GM23338 (cell line): ENCODE measurements around the gene FRMPD1. TPM values are rescaled to one million over a fixed set of nuclear protein-coding genes. Genes with fewer than 3 reads are reported as not detected.

Experiments
- ATAC-seq: fragments of 200-7000 bp; cut with Tn5 transposase; 3 replicates; pipeline ENCODE4 v1.9.1; 2020
- DNase-seq: peaks from one replicate; pipeline ENCODE4 v3.0.0-alpha.2; 2015; ENCODE audit warnings: low spot score
- H2AFZ ChIP-seq: fragments of 200-600 bp; sonication (generic); 2 replicates; pipeline ENCODE4 v1.8.0; 2016; ENCODE audit warnings: antibody characterized with exemption, mild to moderate bottlenecking, moderate library complexity
- H3F3A ChIP-seq: fragments of 200-600 bp; sonication (generic); replicated peaks from 2 replicates; pipeline ENCODE4 v1.8.0; 2017; ENCODE audit warnings: antibody characterized with exemption, mixed run types, low read depth
- H3K27ac ChIP-seq: fragments of 200-600 bp; sonication (generic); 2 replicates; pipeline ENCODE4 v1.6.1; 2016; ENCODE audit warnings: low read depth
- H3K27me3 ChIP-seq: fragments of 200-600 bp; sonication (generic); 2 replicates; pipeline ENCODE4 v1.8.0; 2016; ENCODE audit warnings: mild to moderate bottlenecking, mixed run types, moderate library complexity; ENCODE audit not compliant: insufficient read depth
- H3K36me3 ChIP-seq: fragments of 200-600 bp; sonication (generic); 2 replicates; pipeline ENCODE4 v1.8.0; 2016; ENCODE audit warnings: mild to moderate bottlenecking; ENCODE audit not compliant: insufficient read depth
- H3K4me1 ChIP-seq: fragments of 200-600 bp; sonication (generic); 2 replicates; pipeline ENCODE4 v1.8.0; 2016; ENCODE audit warnings: mild to moderate bottlenecking, moderate library complexity; ENCODE audit not compliant: insufficient read depth
- H3K4me2 ChIP-seq: fragments of 200-600 bp; sonication (generic); 2 replicates; pipeline ENCODE4 v1.7.1; 2017; ENCODE audit warnings: mixed run types
- H3K4me3 ChIP-seq: fragments of 200-600 bp; sonication (generic); 2 replicates; pipeline ENCODE4 v1.6.1; 2016; ENCODE audit warnings: mixed run types
- H3K79me2 ChIP-seq: fragments of 200-600 bp; sonication (generic); replicated peaks from 2 replicates; pipeline ENCODE4 v1.8.0; 2017; ENCODE audit warnings: mild to moderate bottlenecking; ENCODE audit not compliant: insufficient read depth
- H3K9me2 ChIP-seq: fragments of 200-600 bp; sonication (generic); 2 replicates; pipeline ENCODE4 v1.8.0; 2017; ENCODE audit not compliant: insufficient read depth
- H4K20me1 ChIP-seq: fragments of 200-600 bp; sonication (generic); replicated peaks from 2 replicates; pipeline ENCODE4 v1.8.0; 2017; ENCODE audit warnings: mild to moderate bottlenecking; ENCODE audit not compliant: insufficient read depth
- H3K27ac Mint-ChIP-seq: 2 replicates; pipeline ENCODE4 v1.8.0; 2020; ENCODE audit warnings: inconsistent platforms, mild to moderate bottlenecking, moderate library complexity, mixed read lengths
- H3K27me3 Mint-ChIP-seq: 3 replicates; pipeline ENCODE4 v1.8.0; 2022; ENCODE audit warnings: low read depth, mild to moderate bottlenecking, moderate library complexity, mixed read lengths, inconsistent platforms; ENCODE audit not compliant: insufficient read depth, poor library complexity
- H3K36me3 Mint-ChIP-seq: 3 replicates; pipeline ENCODE4 v1.8.0; 2021; ENCODE audit warnings: low read depth, mild to moderate bottlenecking, inconsistent platforms, moderate library complexity, mixed read lengths
- H3K4me1 Mint-ChIP-seq: 3 replicates; pipeline ENCODE4 v1.8.0; 2020; ENCODE audit warnings: mild to moderate bottlenecking, inconsistent platforms, mixed read lengths
- H3K4me3 Mint-ChIP-seq: 3 replicates; pipeline ENCODE4 v1.8.0; 2021; ENCODE audit warnings: moderate library complexity, mild to moderate bottlenecking, inconsistent platforms, mixed read lengths
- H3K9me3 Mint-ChIP-seq: 3 replicates; pipeline ENCODE4 v1.8.0; 2020; ENCODE audit warnings: moderate library complexity, mild to moderate bottlenecking, inconsistent platforms, mixed read lengths
- CREB1 ChIP-seq: fragments of 250-450 bp; sonication (Bioruptor Pico); IDR thresholded peaks from 2 replicates; pipeline ENCODE4 v1.5.0; 2020; ENCODE audit warnings: low read depth, mild to moderate bottlenecking, moderate library complexity
- EZH2 ChIP-seq: fragments of 200-600 bp; sonication (generic); IDR thresholded peaks from one replicate; pipeline ENCODE4 v1.8.0; 2017; ENCODE audit warnings: antibody characterized with exemption, mild to moderate bottlenecking, low read depth; ENCODE audit not compliant: unreplicated experiment
- EZH2phosphoT487 ChIP-seq: fragments of 200-600 bp; sonication (generic); IDR thresholded peaks from one replicate; pipeline ENCODE4 v1.8.1; 2018; ENCODE audit warnings: antibody characterized with exemption; ENCODE audit not compliant: unreplicated experiment
- JUNB ChIP-seq: IDR thresholded peaks from one replicate; pipeline ENCODE4 v1.6.1; 2016; ENCODE audit warnings: antibody characterized with exemption; ENCODE audit not compliant: unreplicated experiment
- NANOG ChIP-seq: IDR thresholded peaks from 2 replicates; pipeline ENCODE4 v1.6.1; 2016; ENCODE audit warnings: antibody characterized with exemption, borderline replicate concordance
- POLR2AphosphoS5 ChIP-seq: IDR thresholded peaks from 2 replicates; pipeline ENCODE4 v1.6.1; 2016; ENCODE audit warnings: antibody characterized with exemption, low read depth
- STAT1 ChIP-seq: IDR thresholded peaks from one replicate; pipeline ENCODE4 v1.6.1; 2016; ENCODE audit warnings: antibody characterized with exemption; ENCODE audit not compliant: unreplicated experiment
- ZNF114 ChIP-seq: fragments of 250-450 bp; sonication (Bioruptor Pico); IDR thresholded peaks from 2 replicates; pipeline ENCODE4 v1.5.0; 2020; ENCODE audit warnings: mild to moderate bottlenecking, moderate library complexity
- ZNF331 ChIP-seq: fragments of 250-450 bp; sonication (Bioruptor Pico); IDR thresholded peaks from 2 replicates; pipeline ENCODE4 v1.5.0; 2020; ENCODE audit warnings: low read depth, mild to moderate bottlenecking, moderate library complexity
- polyA plus RNA-seq: library from polyadenylated mRNA; unstranded; fragments of >200 nt; fragmentation: Nextera tagmentation; extraction: Ambion mirVana; gene quantifications from 2 replicates; pipeline ENCODE4 v1.2.1, GENCODE V29; 2016
- total RNA-seq: library from RNA; depleted of rRNA; stranded (reverse); fragments of >200 nt; shearing (Covaris generic); gene quantifications from 2 replicates; pipeline ENCODE4 v1.2.3, GENCODE V29; 2014
- TF ChIP-seq, protein P1 (sequence below): IDR thresholded peaks from one replicate; pipeline ENCODE4 v1.6.1; 2018; ENCODE audit warnings: antibody characterized with exemption; ENCODE audit not compliant: unreplicated experiment
- TF ChIP-seq, protein P2 (sequence below), 2 experiments: fragments of 200-600 bp in 1 of 2; sonication (generic) in 1 of 2; conservative IDR thresholded peaks; 2 replicates each; pipeline versions ENCODE4 v1.5.1 to v1.6.1; 2016 to 2017; ENCODE audit warnings: antibody characterized with exemption in 2 of 2, low read depth in 2 of 2, mild to moderate bottlenecking in 2 of 2, moderate library complexity in 1 of 2
- TF ChIP-seq, protein P3 (sequence below): IDR thresholded peaks from 2 replicates; pipeline ENCODE4 v1.6.1; 2016; ENCODE audit warnings: antibody characterized with exemption

Gene FRMPD1
- total and polyA plus RNA-seq, 2 experiments from 2014 or later, result 0.23 to 0.63 TPM

DNA sequence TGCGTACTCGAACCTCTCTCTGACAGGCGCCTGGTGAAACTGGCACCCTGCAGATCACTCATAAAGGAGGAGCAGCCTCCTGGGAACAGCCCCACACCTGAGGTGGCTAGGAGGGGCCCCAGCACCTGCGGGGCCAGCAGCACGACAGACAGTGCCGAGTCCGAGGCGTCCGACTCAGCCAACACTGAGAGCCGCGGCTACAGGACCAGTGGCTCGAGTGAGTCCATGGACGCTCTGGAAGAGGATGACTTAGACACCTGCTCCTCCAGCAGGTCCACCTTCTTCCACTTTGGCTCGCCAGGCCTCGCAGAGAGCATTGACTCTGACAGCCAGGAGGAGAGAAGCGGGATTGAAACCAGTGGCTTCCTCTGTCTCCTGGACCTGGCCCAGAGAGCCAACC, 89.4 kb downstream of the FRMPD1 start (continued):
- no peak for TF ChIP-seq STAT1
- TF ChIP-seq EZH2, result no peak
- no peak for TF ChIP-seq ZNF114 (CRISPR knock-in tag)
- TF ChIP-seq POLR2AphosphoS5, result no peak
- TF ChIP-seq, protein P1, sequence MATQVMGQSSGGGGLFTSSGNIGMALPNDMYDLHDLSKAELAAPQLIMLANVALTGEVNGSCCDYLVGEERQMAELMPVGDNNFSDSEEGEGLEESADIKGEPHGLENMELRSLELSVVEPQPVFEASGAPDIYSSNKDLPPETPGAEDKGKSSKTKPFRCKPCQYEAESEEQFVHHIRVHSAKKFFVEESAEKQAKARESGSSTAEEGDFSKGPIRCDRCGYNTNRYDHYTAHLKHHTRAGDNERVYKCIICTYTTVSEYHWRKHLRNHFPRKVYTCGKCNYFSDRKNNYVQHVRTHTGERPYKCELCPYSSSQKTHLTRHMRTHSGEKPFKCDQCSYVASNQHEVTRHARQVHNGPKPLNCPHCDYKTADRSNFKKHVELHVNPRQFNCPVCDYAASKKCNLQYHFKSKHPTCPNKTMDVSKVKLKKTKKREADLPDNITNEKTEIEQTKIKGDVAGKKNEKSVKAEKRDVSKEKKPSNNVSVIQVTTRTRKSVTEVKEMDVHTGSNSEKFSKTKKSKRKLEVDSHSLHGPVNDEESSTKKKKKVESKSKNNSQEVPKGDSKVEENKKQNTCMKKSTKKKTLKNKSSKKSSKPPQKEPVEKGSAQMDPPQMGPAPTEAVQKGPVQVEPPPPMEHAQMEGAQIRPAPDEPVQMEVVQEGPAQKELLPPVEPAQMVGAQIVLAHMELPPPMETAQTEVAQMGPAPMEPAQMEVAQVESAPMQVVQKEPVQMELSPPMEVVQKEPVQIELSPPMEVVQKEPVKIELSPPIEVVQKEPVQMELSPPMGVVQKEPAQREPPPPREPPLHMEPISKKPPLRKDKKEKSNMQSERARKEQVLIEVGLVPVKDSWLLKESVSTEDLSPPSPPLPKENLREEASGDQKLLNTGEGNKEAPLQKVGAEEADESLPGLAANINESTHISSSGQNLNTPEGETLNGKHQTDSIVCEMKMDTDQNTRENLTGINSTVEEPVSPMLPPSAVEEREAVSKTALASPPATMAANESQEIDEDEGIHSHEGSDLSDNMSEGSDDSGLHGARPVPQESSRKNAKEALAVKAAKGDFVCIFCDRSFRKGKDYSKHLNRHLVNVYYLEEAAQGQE, result no peak
- TF ChIP-seq CREB1 (CRISPR knock-in tag), result no peak

DNA sequence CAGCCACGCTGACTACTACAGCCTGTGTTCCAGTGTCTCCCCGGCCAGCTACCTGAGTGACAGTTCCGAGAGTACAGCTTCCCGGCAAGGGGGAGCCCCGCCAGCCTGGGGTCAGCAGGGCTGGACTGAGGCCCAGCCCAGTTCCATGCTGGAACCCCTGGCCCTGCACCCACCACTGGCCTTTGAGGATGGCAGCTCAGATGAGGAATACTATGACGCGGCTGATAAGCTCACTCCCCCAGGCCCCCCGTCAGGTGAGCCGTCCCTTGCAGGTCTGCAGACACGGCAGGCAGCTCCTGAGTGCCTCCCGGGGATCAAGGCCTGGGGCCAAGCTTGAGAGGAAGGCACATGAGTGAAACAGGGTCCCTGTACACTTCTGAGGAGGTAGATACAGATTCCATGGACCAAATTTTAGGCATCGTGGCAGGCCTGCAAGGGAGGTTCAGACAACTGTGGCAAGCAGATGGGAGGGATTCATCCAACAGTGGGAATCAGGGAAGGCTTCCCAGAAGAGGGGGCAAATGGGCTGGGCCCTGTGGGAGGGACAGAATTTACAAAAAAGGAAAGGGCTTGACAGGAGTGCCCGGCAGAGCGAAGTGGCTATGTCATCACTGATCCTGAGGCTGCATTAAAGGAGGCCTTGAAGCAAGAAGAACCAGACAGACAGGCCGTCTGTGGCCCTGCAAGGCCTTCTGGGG, 90.0 kb downstream of the FRMPD1 start:
- Histone ChIP-seq H3K36me3 (no peaks in the 10 kb centered on the region), H2AFZ (no peak overlapping the region), H3K4me1 (no peaks in the 10 kb centered on the region), H4K20me1 (no peaks in the 10 kb centered on the region), H3K79me2 (no peaks in the 10 kb centered on the region), H3K4me2 (no peak overlapping the region), H3K4me3 (no peak overlapping the region), H3K27me3 (no peaks in the 10 kb centered on the region), H3F3A (no peaks in the 10 kb centered on the region), H3K9me2 (no peaks in the 10 kb centered on the region), H3K27ac (no peak overlapping the region)
- Mint-ChIP-seq H3K27ac (no peak overlapping the region), H3K9me3 (no peaks in the 10 kb centered on the region), H3K4me3 (no peak overlapping the region), H3K36me3 (no peaks in the 10 kb centered on the region), H3K4me1 (peaks cover 4% of the 10 kb centered on the region; the same call in 1 of the 3 replicates), H3K27me3 (no peaks in the 10 kb centered on the region)
- ATAC-seq, result no peak; the same call in 2 of the 3 replicates
- DNase-seq, result no peak
- TF ChIP-seq STAT1, result no peak
- TF ChIP-seq ZNF114 (CRISPR knock-in tag), result no peak
- no peak for TF ChIP-seq CREB1 (CRISPR knock-in tag)
- no peak for TF ChIP-seq JUNB
- TF ChIP-seq EZH2, result no peak
- TF ChIP-seq, protein P2, sequence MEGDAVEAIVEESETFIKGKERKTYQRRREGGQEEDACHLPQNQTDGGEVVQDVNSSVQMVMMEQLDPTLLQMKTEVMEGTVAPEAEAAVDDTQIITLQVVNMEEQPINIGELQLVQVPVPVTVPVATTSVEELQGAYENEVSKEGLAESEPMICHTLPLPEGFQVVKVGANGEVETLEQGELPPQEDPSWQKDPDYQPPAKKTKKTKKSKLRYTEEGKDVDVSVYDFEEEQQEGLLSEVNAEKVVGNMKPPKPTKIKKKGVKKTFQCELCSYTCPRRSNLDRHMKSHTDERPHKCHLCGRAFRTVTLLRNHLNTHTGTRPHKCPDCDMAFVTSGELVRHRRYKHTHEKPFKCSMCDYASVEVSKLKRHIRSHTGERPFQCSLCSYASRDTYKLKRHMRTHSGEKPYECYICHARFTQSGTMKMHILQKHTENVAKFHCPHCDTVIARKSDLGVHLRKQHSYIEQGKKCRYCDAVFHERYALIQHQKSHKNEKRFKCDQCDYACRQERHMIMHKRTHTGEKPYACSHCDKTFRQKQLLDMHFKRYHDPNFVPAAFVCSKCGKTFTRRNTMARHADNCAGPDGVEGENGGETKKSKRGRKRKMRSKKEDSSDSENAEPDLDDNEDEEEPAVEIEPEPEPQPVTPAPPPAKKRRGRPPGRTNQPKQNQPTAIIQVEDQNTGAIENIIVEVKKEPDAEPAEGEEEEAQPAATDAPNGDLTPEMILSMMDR (conservative IDR thresholded peaks at IDR 0.05; ENCODE audit: low read depth in 2 of 2), result no peak
- no peak for TF ChIP-seq NANOG
- no peak for TF ChIP-seq ZNF331
- TF ChIP-seq, protein P3, sequence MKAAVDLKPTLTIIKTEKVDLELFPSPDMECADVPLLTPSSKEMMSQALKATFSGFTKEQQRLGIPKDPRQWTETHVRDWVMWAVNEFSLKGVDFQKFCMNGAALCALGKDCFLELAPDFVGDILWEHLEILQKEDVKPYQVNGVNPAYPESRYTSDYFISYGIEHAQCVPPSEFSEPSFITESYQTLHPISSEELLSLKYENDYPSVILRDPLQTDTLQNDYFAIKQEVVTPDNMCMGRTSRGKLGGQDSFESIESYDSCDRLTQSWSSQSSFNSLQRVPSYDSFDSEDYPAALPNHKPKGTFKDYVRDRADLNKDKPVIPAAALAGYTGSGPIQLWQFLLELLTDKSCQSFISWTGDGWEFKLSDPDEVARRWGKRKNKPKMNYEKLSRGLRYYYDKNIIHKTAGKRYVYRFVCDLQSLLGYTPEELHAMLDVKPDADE, result no peak
- no peak for TF ChIP-seq EZH2phosphoT487
- TF ChIP-seq, protein P1, result no peak
- TF ChIP-seq POLR2AphosphoS5, result no peak
